Parathyroid adenoma (tissue), 2 donors: ENCODE results near the gene SDSL.

Source experiments
- H2AFZ ChIP-seq: fragments of 300-600 bp; sonication (generic); one replicate; pipeline ENCODE4 v1.7.0; 2017; ENCODE audit warnings: antibody characterized with exemption, mild to moderate bottlenecking
- H3K27ac ChIP-seq: fragments of 300-600 bp; sonication (generic); one replicate; pipeline ENCODE4 v1.7.0; 2017
- H3K27me3 ChIP-seq: fragments of 300-600 bp; sonication (generic); one replicate; pipeline ENCODE4 v1.7.0; 2017; ENCODE audit warnings: low read length; ENCODE audit not compliant: control insufficient read depth, insufficient read depth
- H3K36me3 ChIP-seq: fragments of 300-600 bp; sonication (generic); one replicate; pipeline ENCODE4 v1.7.0; 2017; ENCODE audit warnings: low read length; ENCODE audit not compliant: control insufficient read depth, insufficient read depth
- H3K4me1 ChIP-seq: fragments of 300-600 bp; sonication (generic); one replicate; pipeline ENCODE4 v1.7.0; 2017; ENCODE audit warnings: control low read depth
- H3K4me2 ChIP-seq: fragments of 300-600 bp; sonication (generic); one replicate; pipeline ENCODE4 v1.7.0; 2017; ENCODE audit warnings: low read length
- H3K4me3 ChIP-seq: fragments of 300-600 bp; sonication (generic); one replicate; pipeline ENCODE4 v1.7.0; 2017; ENCODE audit warnings: low read depth, low read length
- H3K79me2 ChIP-seq: fragments of 300-600 bp; sonication (generic); one replicate; pipeline ENCODE4 v1.7.0; 2017; ENCODE audit warnings: control low read depth
- H3K9ac ChIP-seq: fragments of 300-600 bp; sonication (generic); one replicate; pipeline ENCODE4 v1.7.0; 2017; ENCODE audit warnings: mild to moderate bottlenecking
- H3K9me3 ChIP-seq: fragments of 300-600 bp; sonication (generic); one replicate; pipeline ENCODE4 v1.7.0; 2017; ENCODE audit warnings: low read length; ENCODE audit not compliant: control insufficient read depth
- TF ChIP-seq, protein P1 (sequence below): fragments of 300-600 bp; sonication (generic); IDR thresholded peaks from one replicate; pipeline ENCODE4 v1.7.0; 2017; ENCODE audit warnings: antibody characterized with exemption, mild to moderate bottlenecking
- donor health status: primary hyperparathyroidism.

SDSL gene

GRCh38 chr12:113408756-113409298 lies 13.4 kb upstream of the SDSL start:
- H3K79me2 ChIP-seq, result no peaks in the 10 kb centered on the region
- no peak overlapping the region for H3K27ac ChIP-seq
- no peaks in the 10 kb centered on the region for H3K36me3 ChIP-seq
- no peak overlapping the region for H3K4me3 ChIP-seq
- no peaks in the 10 kb centered on the region for H3K9me3 ChIP-seq
- no peaks in the 10 kb centered on the region for H3K4me1 ChIP-seq
- no peak overlapping the region for H3K4me2 ChIP-seq
- H3K27me3 ChIP-seq, result no peaks in the 10 kb centered on the region
- H3K9ac ChIP-seq, result no peak overlapping the region
- H2AFZ ChIP-seq, result no peak overlapping the region
- TF ChIP-seq, protein P1, sequence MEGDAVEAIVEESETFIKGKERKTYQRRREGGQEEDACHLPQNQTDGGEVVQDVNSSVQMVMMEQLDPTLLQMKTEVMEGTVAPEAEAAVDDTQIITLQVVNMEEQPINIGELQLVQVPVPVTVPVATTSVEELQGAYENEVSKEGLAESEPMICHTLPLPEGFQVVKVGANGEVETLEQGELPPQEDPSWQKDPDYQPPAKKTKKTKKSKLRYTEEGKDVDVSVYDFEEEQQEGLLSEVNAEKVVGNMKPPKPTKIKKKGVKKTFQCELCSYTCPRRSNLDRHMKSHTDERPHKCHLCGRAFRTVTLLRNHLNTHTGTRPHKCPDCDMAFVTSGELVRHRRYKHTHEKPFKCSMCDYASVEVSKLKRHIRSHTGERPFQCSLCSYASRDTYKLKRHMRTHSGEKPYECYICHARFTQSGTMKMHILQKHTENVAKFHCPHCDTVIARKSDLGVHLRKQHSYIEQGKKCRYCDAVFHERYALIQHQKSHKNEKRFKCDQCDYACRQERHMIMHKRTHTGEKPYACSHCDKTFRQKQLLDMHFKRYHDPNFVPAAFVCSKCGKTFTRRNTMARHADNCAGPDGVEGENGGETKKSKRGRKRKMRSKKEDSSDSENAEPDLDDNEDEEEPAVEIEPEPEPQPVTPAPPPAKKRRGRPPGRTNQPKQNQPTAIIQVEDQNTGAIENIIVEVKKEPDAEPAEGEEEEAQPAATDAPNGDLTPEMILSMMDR, result no peak

DNA sequence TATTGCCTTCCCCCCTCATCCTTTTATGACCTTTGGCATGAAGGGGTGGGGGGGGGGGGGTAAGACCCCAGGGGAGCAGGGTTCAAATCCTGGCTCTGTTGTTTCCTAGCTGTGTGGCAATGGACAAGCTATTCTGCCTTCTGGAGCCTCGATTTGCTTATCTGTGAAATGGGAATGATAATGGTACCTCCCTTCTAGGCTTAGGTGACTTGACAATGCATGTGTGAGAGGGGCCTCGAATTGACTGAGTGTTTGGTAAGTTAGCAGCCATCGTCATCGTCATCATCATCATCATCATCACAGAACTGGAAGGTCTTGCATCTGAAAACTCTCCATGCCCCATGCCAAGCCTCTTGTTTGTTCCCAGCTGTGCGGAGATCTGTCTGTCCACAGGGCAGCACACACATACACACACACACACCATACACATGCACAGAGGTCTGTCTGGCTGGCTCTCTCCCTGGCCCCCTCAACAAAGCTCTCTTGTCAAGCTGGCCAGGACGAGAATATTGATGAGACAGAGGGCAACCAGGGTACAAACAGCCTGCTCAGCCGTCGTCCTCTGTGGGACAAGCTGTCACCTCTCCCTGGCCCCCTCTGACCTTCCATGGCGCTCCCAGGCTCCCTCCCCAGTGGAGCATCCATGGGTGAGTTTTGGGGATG lies 12.6 kb upstream of the SDSL start:
- H3K9me3 ChIP-seq, result no peaks in the 10 kb centered on the region
- no peaks in the 10 kb centered on the region for H3K36me3 ChIP-seq
- no peak overlapping the region for H3K27ac ChIP-seq
- no peak overlapping the region for H3K4me2 ChIP-seq
- TF ChIP-seq, protein P1, result no peak
- no peak overlapping the region for H3K4me3 ChIP-seq
- no peaks in the 10 kb centered on the region for H3K27me3 ChIP-seq
- no peak overlapping the region for H3K9ac ChIP-seq
- no peaks in the 10 kb centered on the region for H3K79me2 ChIP-seq
- no peaks in the 10 kb centered on the region for H3K4me1 ChIP-seq
- no peak overlapping the region for H2AFZ ChIP-seq

DNA sequence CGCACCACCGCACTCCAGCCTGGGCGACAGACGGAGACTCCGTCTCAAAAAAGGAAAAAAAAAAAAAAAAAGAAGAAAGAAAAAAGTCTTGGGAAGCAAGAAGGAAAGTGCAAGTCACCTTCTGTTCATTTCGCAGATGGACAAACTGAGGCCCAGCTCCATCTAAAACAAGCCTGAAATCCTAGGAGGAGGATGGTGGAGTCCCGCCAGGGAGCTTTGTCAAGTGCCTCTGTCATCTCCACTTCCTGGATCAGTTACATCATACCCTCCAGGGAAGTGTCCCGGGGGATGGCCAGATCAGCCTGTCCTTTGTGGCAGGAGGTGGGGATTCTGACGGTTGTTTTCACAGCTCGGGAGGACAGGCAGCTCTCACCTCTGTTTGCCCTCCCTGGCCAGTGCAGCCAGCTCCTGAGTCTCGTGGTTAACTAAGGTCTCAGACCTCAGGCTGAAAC lies 8.7 kb upstream of the SDSL start:
- Histone ChIP-seq H2AFZ (no peak overlapping the region), H3K9ac (no peak overlapping the region), H3K4me3 (no peak overlapping the region), H3K27me3 (no peaks in the 10 kb centered on the region), H3K27ac (no peak overlapping the region), H3K4me2 (no peak overlapping the region), H3K36me3 (no peaks in the 10 kb centered on the region), H3K4me1 (no peaks in the 10 kb centered on the region), H3K9me3 (no peaks in the 10 kb centered on the region), H3K79me2 (no peaks in the 10 kb centered on the region)
- TF ChIP-seq, protein P1, result no peak

DNA sequence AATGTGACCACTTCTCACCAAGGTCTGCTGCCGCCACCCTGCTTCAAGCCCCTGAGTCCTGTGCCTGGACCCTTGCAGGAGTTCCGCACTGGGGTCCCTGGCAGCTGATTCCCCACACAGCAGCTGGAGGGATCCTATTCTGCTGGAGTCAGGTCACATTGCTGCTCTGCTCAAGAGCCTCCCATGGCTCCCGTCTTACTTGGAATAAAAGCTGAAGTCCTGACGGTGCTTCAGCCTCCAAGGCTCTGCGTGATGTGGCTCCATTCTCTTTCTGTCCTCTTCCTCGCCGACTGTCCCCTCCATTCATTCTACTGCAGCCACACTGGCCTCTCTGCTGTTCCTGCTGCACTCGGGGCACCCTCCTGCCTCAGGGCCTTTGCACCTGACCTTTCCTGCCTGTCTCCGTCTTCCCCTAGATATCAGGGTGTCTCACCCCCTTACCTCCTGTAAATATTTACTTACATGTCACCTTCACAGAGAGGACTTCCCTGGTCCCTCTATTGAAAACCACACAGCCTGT lies 7.6 kb upstream of the SDSL start:
- Histone ChIP-seq H3K27ac (no peak overlapping the region), H3K79me2 (no peaks in the 10 kb centered on the region), H3K4me2 (no peak overlapping the region), H3K27me3 (no peaks in the 10 kb centered on the region), H3K36me3 (no peaks in the 10 kb centered on the region), H3K9ac (no peak overlapping the region), H3K4me1 (no peaks in the 10 kb centered on the region), H2AFZ (no peak overlapping the region), H3K4me3 (no peak overlapping the region), H3K9me3 (no peaks in the 10 kb centered on the region)
- TF ChIP-seq, protein P1, result no peak
